H1 (cell line): ENCODE data around the gene SSNA1. TPM values are rescaled to one million over a fixed set of nuclear protein-coding genes. Genes with fewer than 3 reads are reported as not detected.

Experiments
- CTCF ChIA-PET: fragments of 300-600 bp; sonication (Branson Sonifier 250); formaldehyde crosslinking; loops from one replicate; lab custom pipeline; 2021; ENCODE audit not compliant: partially characterized antibody; lab: Charles Lee
- POLR2A ChIA-PET: fragments of 300-600 bp; sonication (Branson Sonifier 250); formaldehyde crosslinking; loops from one replicate; lab custom pipeline; 2021; ENCODE audit warnings: inconsistent platforms; ENCODE audit not compliant: partially characterized antibody; lab: Charles Lee
- DNase-seq, 2 experiments: peaks; one replicate each; pipeline versions ENCODE4 v3.0.0 to v3.0.0-alpha.2; 2010 to 2022; ENCODE audit warnings: low spot score in 2 of 2, low read depth in 1 of 2, mixed read lengths in 1 of 2
- FAIRE-seq: peaks from 2 replicates; lab custom pipeline; 2011; peaks lifted over from hg19 to GRCh38; lab: Jason Lieb, UNC
- H2AFZ ChIP-seq: 2 replicates; pipeline ENCODE4 v1.8.1; 2012; ENCODE audit warnings: low read length, inconsistent platforms
- H2AK5ac ChIP-seq: 2 replicates; pipeline ENCODE4 v1.6.1; 2013; ENCODE audit warnings: low read depth, low read length
- H2BK120ac ChIP-seq: replicated peaks from 2 replicates; pipeline ENCODE3; 2013; ENCODE audit warnings: low read depth, low read length, inconsistent platforms
- H2BK12ac ChIP-seq: 2 replicates; pipeline ENCODE4 v1.6.1; 2013; ENCODE audit warnings: low read depth, low read length
- H2BK15ac ChIP-seq: 2 replicates; pipeline ENCODE4 v1.6.1; 2013; ENCODE audit warnings: low read length
- H2BK20ac ChIP-seq: 2 replicates; pipeline ENCODE4 v1.6.1; 2013; ENCODE audit warnings: low read length
- H2BK5ac ChIP-seq: 2 replicates; pipeline ENCODE4 v1.6.1; 2013; ENCODE audit warnings: low read depth, low read length
- H3K14ac ChIP-seq: 2 replicates; pipeline ENCODE4 v1.6.1; 2013; ENCODE audit warnings: inconsistent platforms; ENCODE audit not compliant: insufficient read length
- H3K18ac ChIP-seq: 2 replicates; pipeline ENCODE4 v1.6.1; 2013; ENCODE audit warnings: low read length; ENCODE audit errors: extremely low read depth
- H3K23ac ChIP-seq: 2 replicates; pipeline ENCODE4 v1.6.1; 2013; ENCODE audit warnings: inconsistent platforms; ENCODE audit not compliant: insufficient read length
- H3K23me2 ChIP-seq: 2 replicates; pipeline ENCODE4 v1.6.1; 2013; ENCODE audit warnings: low read depth, low read length
- H3K27ac ChIP-seq: 2 replicates; pipeline ENCODE4 v1.6.1; 2011; ENCODE audit warnings: low read depth, low read length, inconsistent platforms
- H3K27me3 ChIP-seq, 4 experiments: replicated peaks in 1 of 4; 1 replicate in 1 of 4; 2 replicates in 3 of 4; pipeline versions ENCODE4 v1.6.1 to v1.8.1; 2011 to 2013; ENCODE audit warnings: low read length in 3 of 4, mild to moderate bottlenecking in 3 of 4, inconsistent platforms in 2 of 4, mixed read lengths in 2 of 4, moderate library complexity in 1 of 4; ENCODE audit not compliant: control insufficient read depth in 3 of 4, insufficient read depth in 3 of 4; ENCODE audit errors: extremely low read depth in 1 of 4
- H3K36me3 ChIP-seq, 4 experiments: 2 replicates each; pipeline versions ENCODE4 v1.6.1 to v1.8.1; 2011 to 2013; ENCODE audit warnings: mild to moderate bottlenecking in 4 of 4, low read length in 3 of 4, moderate library complexity in 2 of 4, control low read depth in 1 of 4, inconsistent platforms in 1 of 4; ENCODE audit not compliant: insufficient read depth in 4 of 4, control insufficient read depth in 2 of 4
- H3K4ac ChIP-seq: replicated peaks from 2 replicates; pipeline ENCODE3; 2013; ENCODE audit warnings: low read length, low read depth, mixed read lengths, inconsistent platforms; ENCODE audit not compliant: insufficient read length
- H3K4me1 ChIP-seq, 4 experiments: replicated peaks in 1 of 4; 1 replicate in 1 of 4; 2 replicates in 3 of 4; pipeline versions ENCODE4 v1.6.1 to v1.8.1; 2011 to 2013; ENCODE audit warnings: low read length in 3 of 4, inconsistent platforms in 2 of 4, mixed read lengths in 1 of 4; ENCODE audit not compliant: insufficient read depth in 4 of 4, control insufficient read depth in 3 of 4
- H3K4me2 ChIP-seq, 2 experiments: 2 replicates each; pipeline versions ENCODE4 v1.6.1 to v1.8.1; 2011 to 2013; ENCODE audit warnings: low read depth in 2 of 2, low read length in 2 of 2, control low read depth in 1 of 2, inconsistent platforms in 1 of 2, mild to moderate bottlenecking in 1 of 2; ENCODE audit not compliant: insufficient read depth in 1 of 2
- H3K4me3 ChIP-seq, 4 experiments: fragments of 200-600, 300-600 bp in 1 of 4; sonication (generic), shearing (Covaris generic), sonication (Bioruptor Twin) in 1 of 4; 2 replicates each; pipeline versions ENCODE4 v1.5.1 to v1.8.1; 2011 to 2016; ENCODE audit warnings: low read length in 4 of 4, low read depth in 3 of 4, control low read depth in 2 of 4, inconsistent platforms in 2 of 4, mild to moderate bottlenecking in 2 of 4, mixed read lengths in 1 of 4, moderate library complexity in 1 of 4; ENCODE audit not compliant: insufficient read depth in 2 of 4; ENCODE audit errors: extremely low read depth in 1 of 4
- H3K56ac ChIP-seq: replicated peaks from 2 replicates; pipeline ENCODE3; 2013; ENCODE audit warnings: low read depth, mild to moderate bottlenecking, mixed read lengths, low read length, inconsistent platforms; ENCODE audit not compliant: insufficient read length
- H3K79me1 ChIP-seq: 2 replicates; pipeline ENCODE4 v1.6.1; 2013; ENCODE audit warnings: low read depth, low read length, control low read depth
- H3K79me2 ChIP-seq, 2 experiments: 2 replicates each; pipeline versions ENCODE4 v1.6.1 to v1.8.1; 2012 to 2013; ENCODE audit warnings: low read length in 2 of 2, mild to moderate bottlenecking in 2 of 2, inconsistent platforms in 1 of 2; ENCODE audit not compliant: insufficient read depth in 2 of 2, control insufficient read depth in 1 of 2
- H3K9ac ChIP-seq, 4 experiments: replicated peaks in 1 of 4; 1 replicate in 1 of 4; 2 replicates in 3 of 4; pipeline versions ENCODE4 v1.6.1 to v1.8.1; 2011 to 2013; ENCODE audit warnings: low read depth in 3 of 4, low read length in 3 of 4, control low read depth in 2 of 4, mild to moderate bottlenecking in 2 of 4, moderate library complexity in 2 of 4, inconsistent platforms in 1 of 4; ENCODE audit errors: extremely low read depth in 1 of 4
- H3K9me3 ChIP-seq, 2 experiments: 2 replicates each; pipeline versions ENCODE4 v1.6.1 to v1.8.1; 2012 to 2013; ENCODE audit warnings: mild to moderate bottlenecking in 2 of 2, moderate library complexity in 2 of 2, control low read depth in 1 of 2, inconsistent platforms in 1 of 2, low read depth in 1 of 2, low read length in 1 of 2, mixed read lengths in 1 of 2; ENCODE audit not compliant: insufficient read depth in 2 of 2
- H4K20me1 ChIP-seq, 2 experiments: replicated peaks in 1 of 2; 2 replicates each; pipeline versions ENCODE3 to v1.8.1; 2011 to 2013; ENCODE audit warnings: inconsistent platforms in 2 of 2, low read length in 2 of 2, mild to moderate bottlenecking in 1 of 2; ENCODE audit not compliant: insufficient read depth in 2 of 2, control insufficient read depth in 1 of 2
- H4K5ac ChIP-seq: 2 replicates; pipeline ENCODE4 v1.6.1; 2013; ENCODE audit warnings: low read length, low read depth, mixed read lengths, inconsistent platforms; ENCODE audit not compliant: insufficient read length
- H4K8ac ChIP-seq: 2 replicates; pipeline ENCODE4 v1.8.0; 2013; ENCODE audit warnings: mild to moderate bottlenecking, moderate library complexity, low read length, inconsistent platforms; ENCODE audit not compliant: insufficient read depth; ENCODE audit errors: extremely low read depth
- H4K91ac ChIP-seq: replicated peaks from 2 replicates; pipeline ENCODE3; 2013; ENCODE audit warnings: low read length, mixed read lengths, inconsistent platforms; ENCODE audit not compliant: insufficient read length
- CBX5 ChIP-seq: fragments of 300-800, 300-1000 bp; sonication (generic); IDR thresholded peaks from 2 replicates; pipeline ENCODE4 v1.7.1; 2016; ENCODE audit warnings: antibody characterized with exemption, low read length, low read depth
- GTF2F1 ChIP-seq: IDR thresholded peaks from 2 replicates; pipeline ENCODE4 v1.6.1; 2012; ENCODE audit warnings: low read depth, low read length, improper control_type of control experiment, borderline replicate concordance
- JUND ChIP-seq: IDR thresholded peaks from 2 replicates; pipeline ENCODE4 v1.6.1; 2011; ENCODE audit warnings: mild to moderate bottlenecking, improper control_type of control experiment, low read length
- SIN3A ChIP-seq, 2 experiments: IDR thresholded peaks in 1 of 2; conservative IDR thresholded peaks in 1 of 2; 2 replicates each; pipeline ENCODE4 v1.6.1; 2011 to 2012; ENCODE audit warnings: low read length in 2 of 2, improper control_type of control experiment in 1 of 2, low read depth in 1 of 2, mild to moderate bottlenecking in 1 of 2
- TBP ChIP-seq: IDR thresholded peaks from 2 replicates; pipeline ENCODE4 v1.6.1; 2011; ENCODE audit warnings: low read depth, low read length, improper control_type of control experiment
- WGBS, 2 experiments: shearing (Covaris generic) in 1 of 2; methylation state at CpG; one replicate each; pipeline versions ENCODE4 v1.1.6 to v1.1.7; 2013 to 2015; ENCODE audit warnings: low lambda C conversion rate in 2 of 2, mixed read lengths in 2 of 2, inconsistent platforms in 1 of 2, low coverage in 1 of 2, missing lambda C conversion rate in 1 of 2; ENCODE audit not compliant: insufficient replicate concordance in 2 of 2, insufficient coverage in 1 of 2, insufficient read length in 1 of 2; ENCODE audit errors: extremely low coverage in 1 of 2, missing lambda C conversion rate in 1 of 2; 5-methylcytosine and 5-hydroxymethylcytosine counted together
- polyA plus RNA-seq, 7 experiments: library from polyadenylated mRNA; depleted of rRNA in 3 of 7; stranded (reverse) in 5 of 7; unstranded in 2 of 7; fragments of >200 nt in 5 of 7; fragments of 200-250 nt in 2 of 7; gene quantifications; 1 replicate in 5 of 7; 2 replicates in 1 of 7; 4 replicates in 1 of 7; pipeline versions ENCODE4 v1.2.1 to v1.2.3, GENCODE V29; 2011 to 2013; ENCODE audit warnings: missing spikeins in 2 of 7, mixed read lengths in 2 of 7
- total RNA-seq: library from RNA; stranded (reverse); fragmentation: NEBNext Ultra II Directional; extraction: Animal tissue kit (Norgen Biotek cat#: 25700); gene quantifications from 2 replicates; pipeline ENCODE4 v1.2.1, GENCODE V29; 2021
- TF ChIP-seq, protein P1 (sequence below), 3 experiments: IDR thresholded peaks; 1 replicate in 2 of 3; 2 replicates in 1 of 3; pipeline versions ENCODE4 v1.5.1 to v1.6.1; 2011; ENCODE audit warnings: low read length in 3 of 3, mild to moderate bottlenecking in 3 of 3, inconsistent platforms in 2 of 3, low read depth in 1 of 3, moderate library complexity in 1 of 3; ENCODE audit not compliant: insufficient read depth in 1 of 3; ENCODE audit errors: control extremely low read depth in 1 of 3
- TF ChIP-seq, protein P2 (sequence below): IDR thresholded peaks from 2 replicates; pipeline ENCODE4 v1.6.1; 2012; ENCODE audit warnings: low read length, inconsistent platforms
- TF ChIP-seq, protein P3 (sequence below): IDR thresholded peaks from 2 replicates; pipeline ENCODE4 v1.6.1; 2011; ENCODE audit warnings: low read depth, mild to moderate bottlenecking, low read length; ENCODE audit not compliant: insufficient read depth

Gene SSNA1
- total and polyA plus RNA-seq, 2 of the 8 experiments (the other 6 are each of a cell fraction or from before 2014, with no cell fraction given): 87.3 to 157 TPM

DNA sequence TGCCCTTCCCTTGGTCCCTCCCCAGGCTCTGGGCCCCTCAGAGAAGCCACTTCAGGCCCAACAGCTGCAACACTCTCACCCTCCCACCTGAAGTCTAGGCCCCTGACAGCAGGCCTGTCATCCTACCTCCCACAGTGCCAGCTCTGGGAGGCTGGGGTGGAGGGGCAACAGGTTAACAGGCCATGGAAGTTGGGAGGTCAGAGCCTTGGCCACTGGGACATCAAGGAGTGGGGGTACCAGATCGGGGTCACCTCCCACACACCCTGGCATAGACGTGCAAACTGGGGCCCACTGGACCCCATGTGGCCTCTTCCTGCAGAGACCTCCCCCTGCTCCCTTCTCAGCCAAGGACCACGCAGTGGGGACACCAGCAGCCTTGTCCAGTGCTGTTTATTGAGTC is 2.8 kb downstream of the SSNA1 start:
- Histone ChIP-seq H4K91ac (no peak overlapping the region), H3K36me3 (peaks cover 0 to 4% (median 1%) of the 10 kb centered on the region in 4 experiments; a peak in 2 of 8 replicates), H3K56ac (no peak overlapping the region), H3K79me2 (peaks cover 0 to 34% of the 10 kb centered on the region in 2 experiments; a peak in 2 of 4 replicates), H4K20me1 (peaks cover 15 to 36% of the 10 kb centered on the region in 2 experiments), H3K4me1 (peaks cover 0 to 34% (median 10%) of the 10 kb centered on the region in 4 experiments; a peak in 6 of 7 replicates), H2BK120ac (no peak overlapping the region), H3K9me3 (no peaks in the 10 kb centered on the region), H3K27ac (no peak overlapping the region), H2BK12ac (no peak overlapping the region), H3K4ac (no peak overlapping the region), H3K18ac (no peak overlapping the region), H2BK5ac (no peak overlapping the region), H3K79me1 (peaks cover 12% of the 10 kb centered on the region), H4K5ac (no peak overlapping the region), H2BK20ac (no peak overlapping the region), H3K4me3 (no peak overlapping the region), H3K9ac (no peak overlapping the region), H2BK15ac (no peak overlapping the region), H2AK5ac (no peak overlapping the region), H4K8ac (no peak overlapping the region), H3K14ac (no peak overlapping the region), H3K27me3 (no peaks in the 10 kb centered on the region; a peak in 1 of 7 replicates), H3K23ac (no peak overlapping the region), H3K23me2 (peaks cover 8% of the 10 kb centered on the region; the same call in 1 of the 2 replicates), H2AFZ (no peak overlapping the region), H3K4me2 (no peak overlapping the region)
- WGBS, 2 experiments: 92% methylated on average over 3 of the region's 3 CpGs; no CpG with 5 or more reads in 1 of the 2 experiments
- CTCF ChIA-PET: interaction anchor here (1.4 to 14.0 kb wide), 6 partner anchors 8 to 61 kb away, joined by 3 to 204 read pairs (median 16); partner anchors contain the start of genes CYSRT1, RNF208, RNF224 and SLC34A3
- DNase-seq: no peak
- no peak for FAIRE-seq
- POLR2A ChIA-PET: interaction anchor here (0.8 to 11.0 kb wide), 8 partner anchors 10 to 62 kb away, joined by 3 to 107 read pairs (median 6); partner anchors contain the start of genes NDOR1, TMEM203 and TPRN
- no peak for TF ChIP-seq TBP
- no peak for TF ChIP-seq SIN3A (conservative IDR thresholded peaks at IDR 0.05 in 1 of 2, IDR thresholded peaks at IDR 0.05 in 1 of 2; ENCODE audit: low read depth in 1 of 2, low read length in 2 of 2)
- TF ChIP-seq, protein P1, sequence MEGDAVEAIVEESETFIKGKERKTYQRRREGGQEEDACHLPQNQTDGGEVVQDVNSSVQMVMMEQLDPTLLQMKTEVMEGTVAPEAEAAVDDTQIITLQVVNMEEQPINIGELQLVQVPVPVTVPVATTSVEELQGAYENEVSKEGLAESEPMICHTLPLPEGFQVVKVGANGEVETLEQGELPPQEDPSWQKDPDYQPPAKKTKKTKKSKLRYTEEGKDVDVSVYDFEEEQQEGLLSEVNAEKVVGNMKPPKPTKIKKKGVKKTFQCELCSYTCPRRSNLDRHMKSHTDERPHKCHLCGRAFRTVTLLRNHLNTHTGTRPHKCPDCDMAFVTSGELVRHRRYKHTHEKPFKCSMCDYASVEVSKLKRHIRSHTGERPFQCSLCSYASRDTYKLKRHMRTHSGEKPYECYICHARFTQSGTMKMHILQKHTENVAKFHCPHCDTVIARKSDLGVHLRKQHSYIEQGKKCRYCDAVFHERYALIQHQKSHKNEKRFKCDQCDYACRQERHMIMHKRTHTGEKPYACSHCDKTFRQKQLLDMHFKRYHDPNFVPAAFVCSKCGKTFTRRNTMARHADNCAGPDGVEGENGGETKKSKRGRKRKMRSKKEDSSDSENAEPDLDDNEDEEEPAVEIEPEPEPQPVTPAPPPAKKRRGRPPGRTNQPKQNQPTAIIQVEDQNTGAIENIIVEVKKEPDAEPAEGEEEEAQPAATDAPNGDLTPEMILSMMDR (IDR thresholded peaks at IDR 0.05; ENCODE audit: control extremely low read depth in 1 of 3, insufficient read depth in 1 of 3, low read depth in 1 of 3, low read length in 3 of 3): no peak
- TF ChIP-seq, protein P2, sequence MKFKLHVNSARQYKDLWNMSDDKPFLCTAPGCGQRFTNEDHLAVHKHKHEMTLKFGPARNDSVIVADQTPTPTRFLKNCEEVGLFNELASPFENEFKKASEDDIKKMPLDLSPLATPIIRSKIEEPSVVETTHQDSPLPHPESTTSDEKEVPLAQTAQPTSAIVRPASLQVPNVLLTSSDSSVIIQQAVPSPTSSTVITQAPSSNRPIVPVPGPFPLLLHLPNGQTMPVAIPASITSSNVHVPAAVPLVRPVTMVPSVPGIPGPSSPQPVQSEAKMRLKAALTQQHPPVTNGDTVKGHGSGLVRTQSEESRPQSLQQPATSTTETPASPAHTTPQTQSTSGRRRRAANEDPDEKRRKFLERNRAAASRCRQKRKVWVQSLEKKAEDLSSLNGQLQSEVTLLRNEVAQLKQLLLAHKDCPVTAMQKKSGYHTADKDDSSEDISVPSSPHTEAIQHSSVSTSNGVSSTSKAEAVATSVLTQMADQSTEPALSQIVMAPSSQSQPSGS: no peak
- no peak for TF ChIP-seq CBX5
- TF ChIP-seq, protein P3, sequence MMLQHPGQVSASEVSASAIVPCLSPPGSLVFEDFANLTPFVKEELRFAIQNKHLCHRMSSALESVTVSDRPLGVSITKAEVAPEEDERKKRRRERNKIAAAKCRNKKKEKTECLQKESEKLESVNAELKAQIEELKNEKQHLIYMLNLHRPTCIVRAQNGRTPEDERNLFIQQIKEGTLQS: no peak
- no peak for TF ChIP-seq GTF2F1
- TF ChIP-seq JUND: no peak
